Measurements from ENCODE around the gene JAG1. TPM values are rescaled to one million over a fixed set of nuclear protein-coding genes. Genes with fewer than 3 reads are reported as not detected.

Gene JAG1
- total RNA-seq, 1 experiment from 2014 or later: 45.2 TPM

GRCh38 chr20:10671221-10671918 lies 2.4 kb downstream of the JAG1 start (continued):
- TF ChIP-seq AR (CRISPR knock-in tag; IDR thresholded peaks at IDR 0.05): no peak
- TF ChIP-seq TEAD1 (CRISPR knock-in tag; IDR thresholded peaks at IDR 0.05): no peak
- TF ChIP-seq NFATC4 (CRISPR knock-in tag; IDR thresholded peaks at IDR 0.05): no peak
- TF ChIP-seq MAX (CRISPR knock-in tag; IDR thresholded peaks at IDR 0.05): peak; percentile 82; the same call in 1 of the 2 replicates
- TF ChIP-seq NFE2L1 (CRISPR knock-in tag; IDR thresholded peaks at IDR 0.05): no peak

- ChIA-PET CTCF (interaction anchor here (0.7 to 2.4 kb wide), 17 partner anchors 12 to 604 kb away, joined by 3 to 14 read pairs (median 4); no protein-coding TSS in a partner anchor), POLR2A (interaction anchor here (1.4 kb wide), 2 partner anchors 21 to 33 kb away, joined by 4 to 7 read pairs; no protein-coding TSS in a partner anchor)
- peaks cover 66% of the 10 kb centered on the region for H3K4me1 Mint-ChIP-seq
- no peak for ATAC-seq
- no peak for TF ChIP-seq AFF4 (CRISPR knock-in tag; IDR thresholded peaks at IDR 0.05; ENCODE audit: borderline replicate concordance)
- no peak for TF ChIP-seq ATF6 (CRISPR knock-in tag; IDR thresholded peaks at IDR 0.05)
- TF ChIP-seq ZNF671 (CRISPR knock-in tag; IDR thresholded peaks at IDR 0.05): no peak
- peak overlapping the region; percentile 87 for H3K4me3 Mint-ChIP-seq
- H3K27ac Mint-ChIP-seq: peak overlapping the region; percentile 78
- DNase-seq (ENCODE audit: low spot score): no peak
- H3K27me3 Mint-ChIP-seq (ENCODE audit: low read depth): no peaks in the 10 kb centered on the region
- H3K9me3 Mint-ChIP-seq: no peaks in the 10 kb centered on the region
- H3K36me3 Mint-ChIP-seq: peaks cover 17% of the 10 kb centered on the region
Observed at GRCh38 chr20:10670501-10671220, 3.1 kb downstream of the JAG1 start.

- peak overlapping the region; percentile 87 for H3K4me3 Mint-ChIP-seq
- peak overlapping the region; percentile 78 for H3K27ac Mint-ChIP-seq
- H3K9me3 Mint-ChIP-seq: no peaks in the 10 kb centered on the region
- H3K4me1 Mint-ChIP-seq: peaks cover 66% of the 10 kb centered on the region
- H3K27me3 Mint-ChIP-seq (ENCODE audit: low read depth): no peaks in the 10 kb centered on the region
- no peak for DNase-seq (ENCODE audit: low spot score)
- ATAC-seq: no peak
- ChIA-PET POLR2A (no interaction called here), CTCF (interaction anchor here (2.1 kb wide), 1 partner anchor 288 kb away, joined by 5 read pairs; no protein-coding TSS in a partner anchor)
- H3K36me3 Mint-ChIP-seq: peaks cover 17% of the 10 kb centered on the region
- no peak for TF ChIP-seq NFYB (CRISPR knock-in tag; conservative IDR thresholded peaks at IDR 0.05; ENCODE audit: low read depth)
- TF ChIP-seq HMGA2 (CRISPR knock-in tag; IDR thresholded peaks at IDR 0.05): no peak
- TF ChIP-seq ZBTB43 (CRISPR knock-in tag; IDR thresholded peaks at IDR 0.05): no peak
- no peak for TF ChIP-seq ZNF512 (CRISPR knock-in tag; IDR thresholded peaks at IDR 0.05; ENCODE audit: borderline replicate concordance)
- TF ChIP-seq ESRRA (CRISPR knock-in tag; IDR thresholded peaks at IDR 0.05; ENCODE audit: borderline replicate concordance): no peak
- no peak for TF ChIP-seq AR (CRISPR knock-in tag; IDR thresholded peaks at IDR 0.05)
- no peak for TF ChIP-seq MYBL2 (CRISPR knock-in tag; IDR thresholded peaks at IDR 0.05)
Observed at GRCh38 chr20:10669843-10670446, 3.9 kb downstream of the JAG1 start.
